H1 (cell line): ENCODE results near the gene FCN2. TPM values are rescaled to one million over a fixed set of nuclear protein-coding genes. Genes with fewer than 3 reads are reported as not detected.

Experiments
- KDM1A ChIP-seq: fragments of 200-600, 300-600 bp; sonication (generic); IDR thresholded peaks from 2 replicates; pipeline ENCODE4 v1.7.1; 2016; ENCODE audit warnings: mild to moderate bottlenecking, low read length, borderline replicate concordance
- RXRA ChIP-seq: IDR thresholded peaks from 2 replicates; pipeline ENCODE4 v1.6.1; 2011; ENCODE audit warnings: low read depth, mild to moderate bottlenecking, low read length, moderate library complexity; ENCODE audit not compliant: insufficient read depth
- polyA plus RNA-seq, 7 experiments: library from polyadenylated mRNA; depleted of rRNA in 3 of 7; stranded (reverse) in 5 of 7; unstranded in 2 of 7; fragments of >200 nt in 5 of 7; fragments of 200-250 nt in 2 of 7; gene quantifications; 1 replicate in 5 of 7; 2 replicates in 1 of 7; 4 replicates in 1 of 7; pipeline versions ENCODE4 v1.2.1 to v1.2.3, GENCODE V29; 2011 to 2013; ENCODE audit warnings: missing spikeins in 2 of 7, mixed read lengths in 2 of 7
- total RNA-seq: library from RNA; stranded (reverse); fragmentation: NEBNext Ultra II Directional; extraction: Animal tissue kit (Norgen Biotek cat#: 25700); gene quantifications from 2 replicates; pipeline ENCODE4 v1.2.1, GENCODE V29; 2021
- TF ChIP-seq, protein P1 (sequence below): IDR thresholded peaks from 2 replicates; pipeline ENCODE4 v1.6.1; 2011; ENCODE audit warnings: low read depth, mild to moderate bottlenecking, low read length; ENCODE audit not compliant: insufficient read depth

Gene FCN2
- total and polyA plus RNA-seq, 2 of the 8 experiments (the other 6 are each of a cell fraction or from before 2014, with no cell fraction given), result not detected

DNA sequence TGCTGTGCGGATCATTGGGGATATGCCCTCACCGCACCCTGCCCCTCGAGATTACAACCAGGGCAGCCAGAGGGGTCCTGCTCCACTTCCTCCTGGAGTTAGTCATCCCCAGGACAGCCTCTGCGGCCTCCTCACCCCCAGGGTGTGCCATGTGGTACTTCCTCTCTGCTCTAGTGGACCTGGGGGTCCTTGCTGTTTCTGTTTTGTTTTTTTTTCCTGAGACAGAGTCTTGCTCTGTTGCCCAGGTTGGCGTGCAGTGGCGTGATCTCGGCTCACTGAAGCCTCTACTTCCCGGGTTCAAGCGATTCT, 42.3 kb downstream of the FCN2 start (continued):
- TF ChIP-seq RXRA, result no peak
- no peak for TF ChIP-seq KDM1A
- TF ChIP-seq, protein P1, sequence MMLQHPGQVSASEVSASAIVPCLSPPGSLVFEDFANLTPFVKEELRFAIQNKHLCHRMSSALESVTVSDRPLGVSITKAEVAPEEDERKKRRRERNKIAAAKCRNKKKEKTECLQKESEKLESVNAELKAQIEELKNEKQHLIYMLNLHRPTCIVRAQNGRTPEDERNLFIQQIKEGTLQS, result no peak
